GM12801 (cell line): ENCODE data around the gene NIN.

Source experiments
- CTCF ChIP-seq: IDR thresholded peaks from one replicate; pipeline ENCODE4 v1.5.1; 2011; ENCODE audit warnings: control low read depth; ENCODE audit not compliant: insufficient read length; ENCODE audit errors: extremely low read depth

The NIN gene

GRCh38 chr14:50821510-50822464 lies 9.2 kb downstream of the NIN start:
- TF ChIP-seq CTCF = no peak

GRCh38 chr14:50820786-50821509 lies 10.0 kb downstream of the NIN start:
- TF ChIP-seq CTCF = no peak

- TF ChIP-seq CTCF = no peak
Observed at GRCh38 chr14:50816395-50817047, 14.4 kb downstream of the NIN start.

GRCh38 chr14:50814161-50814560 lies 16.8 kb downstream of the NIN start:
- no peak for TF ChIP-seq CTCF

- no peak for TF ChIP-seq CTCF
Observed at GRCh38 chr14:50813544-50813863, 17.5 kb downstream of the NIN start.

GRCh38 chr14:50812856-50813543 lies 18.0 kb downstream of the NIN start:
- no peak for TF ChIP-seq CTCF

- no peak for TF ChIP-seq CTCF
Observed at GRCh38 chr14:50812180-50812579, 18.8 kb downstream of the NIN start.
